DMS153 treated with DMSO at 0.1 percent for 48 hours (cell line): Measurements from ENCODE around the gene LMAN2.
"Not testable (repeated sequence)": the region's sequence is repeated elsewhere in the genome, so short reads cannot be mapped to it uniquely, and the experiment has no call there.

ENCODE experiments used
- DNase-seq: peaks from one replicate; lab custom pipeline; 2025; ENCODE audit not compliant: unreplicated experiment; lab: John Stamatoyannopoulos, UW

Gene LMAN2

GRCh38 chr5:177378884-177379883 lies 27.7 kb upstream of the LMAN2 start:
- no peak for DNase-seq

- no peak for DNase-seq
Measured at GRCh38 chr5:177377851-177378776, 26.6 kb upstream of the LMAN2 start.

- DNase-seq, result no peak
Measured at GRCh38 chr5:177376107-177376506, 24.6 kb upstream of the LMAN2 start.

GRCh38 chr5:177375516-177375915 lies 24.0 kb upstream of the LMAN2 start:
- DNase-seq, result not testable (repeated sequence)

- no peak for DNase-seq
Measured at GRCh38 chr5:177374211-177374610, 22.7 kb upstream of the LMAN2 start.

- DNase-seq, result no peak
Measured at GRCh38 chr5:177373806-177374205, 22.3 kb upstream of the LMAN2 start.

GRCh38 chr5:177372910-177373309 lies 21.4 kb upstream of the LMAN2 start:
- no peak for DNase-seq

GRCh38 chr5:177372034-177372896 lies 20.8 kb upstream of the LMAN2 start:
- DNase-seq, result no peak

GRCh38 chr5:177371120-177372033 lies 19.9 kb upstream of the LMAN2 start:
- DNase-seq, result no peak

- peak; percentile 11 for DNase-seq
Measured at GRCh38 chr5:177370488-177371119, 19.1 kb upstream of the LMAN2 start.

- DNase-seq, result no peak
Measured at GRCh38 chr5:177369645-177370440, 18.4 kb upstream of the LMAN2 start.

GRCh38 chr5:177368869-177369644 lies 17.6 kb upstream of the LMAN2 start:
- DNase-seq, result no peak

- no peak for DNase-seq
Measured at GRCh38 chr5:177367981-177368868, 16.8 kb upstream of the LMAN2 start.

GRCh38 chr5:177367323-177367848 lies 15.9 kb upstream of the LMAN2 start:
- no peak for DNase-seq

GRCh38 chr5:177366528-177367322 lies 15.3 kb upstream of the LMAN2 start:
- DNase-seq, result no peak
